B cell (primary cell): ENCODE measurements around the gene KARS1. TPM values are rescaled to one million over a fixed set of nuclear protein-coding genes. Genes with fewer than 3 reads are reported as not detected.
A peak's percentile ranks its signal among the peaks of the same experiment; 100 is the strongest.

Experiments used
- ATAC-seq: fragments of 200-7000 bp; cut with Tn5 transposase; one replicate; pipeline ENCODE4 v1.10.0; 2021; ENCODE audit warnings: low read depth, mild to moderate bottlenecking, moderate number of reproducible peaks, moderate library complexity
- CTCF ChIA-PET: fragments of 350-600 bp; sonication (Branson Sonifier 250); formaldehyde crosslinking; loops from one replicate; lab custom pipeline; 2021; ENCODE audit warnings: antibody characterized with exemption, inconsistent platforms; lab: Charles Lee
- POLR2A ChIA-PET: fragments of 350-600 bp; sonication (Branson Sonifier 250); formaldehyde crosslinking; loops from one replicate; lab custom pipeline; 2021; ENCODE audit warnings: antibody characterized with exemption; lab: Charles Lee
- DNase-seq: peaks from one replicate; pipeline ENCODE4 v3.0.0; 2013
- H2AFZ ChIP-seq: 2 replicates; pipeline ENCODE4 v1.6.1; 2012; ENCODE audit warnings: mild to moderate bottlenecking, low read depth, low read length; ENCODE audit not compliant: insufficient read depth, poor library complexity, severe bottlenecking
- H3K27ac ChIP-seq, 2 donors: 1 replicate in 1 of 2; 2 replicates in 1 of 2; pipeline ENCODE4 v1.5.1; 2012 to 2013; ENCODE audit warnings: low read length in 2 of 2, mild to moderate bottlenecking in 2 of 2, moderate library complexity in 1 of 2
- H3K27me3 ChIP-seq, 4 experiments: fragments of 200-600 bp in 1 of 4; sonication (generic) in 1 of 4; replicated peaks in 1 of 4; 1 replicate in 2 of 4; 2 replicates in 2 of 4; pipeline versions ENCODE4 v1.6.1 to v1.7.0; 2013 to 2016; ENCODE audit warnings: low read length in 3 of 4, mild to moderate bottlenecking in 2 of 4, mixed read lengths in 1 of 4, moderate library complexity in 1 of 4; ENCODE audit not compliant: insufficient read depth in 4 of 4, control insufficient read depth in 3 of 4; ENCODE audit errors: control extremely low read depth in 1 of 4
- H3K36me3 ChIP-seq, 2 experiments: replicated peaks in 1 of 2; 1 replicate in 1 of 2; 2 replicates in 1 of 2; pipeline versions ENCODE4 v1.6.1 to v1.7.1; 2013; ENCODE audit warnings: low read length in 1 of 2; ENCODE audit not compliant: insufficient read depth in 2 of 2, control insufficient read depth in 1 of 2; ENCODE audit errors: control extremely low read depth in 1 of 2, extremely low read depth in 1 of 2
- H3K4me1 ChIP-seq, 2 donors: fragments of 200-600 bp in 1 of 2; sonication (generic) in 1 of 2; 1 replicate in 1 of 2; 2 replicates in 1 of 2; pipeline versions ENCODE4 v1.5.1 to v1.6.1; 2013 to 2017; ENCODE audit warnings: low read length in 2 of 2; ENCODE audit not compliant: control insufficient read depth in 2 of 2, insufficient read depth in 2 of 2
- H3K4me2 ChIP-seq: replicated peaks from 2 replicates; pipeline ENCODE3; 2012; ENCODE audit warnings: mild to moderate bottlenecking, low read depth, low read length; ENCODE audit not compliant: poor library complexity, severe bottlenecking
- H3K4me3 ChIP-seq, 5 experiments: fragments of 200-600 bp in 1 of 5; sonication (generic) in 1 of 5; 1 replicate in 3 of 5; 2 replicates in 2 of 5; pipeline versions ENCODE4 v1.5.1 to v1.7.0; 2011 to 2016; ENCODE audit warnings: low read length in 4 of 5, mild to moderate bottlenecking in 4 of 5, low read depth in 2 of 5, control low read depth in 1 of 5, moderate library complexity in 1 of 5; ENCODE audit not compliant: insufficient read depth in 1 of 5; ENCODE audit errors: control extremely low read depth in 1 of 5, extremely low read depth in 1 of 5
- H3K79me2 ChIP-seq: fragments of 200-600 bp; sonication (generic); one replicate; pipeline ENCODE4 v1.6.0; 2016; ENCODE audit warnings: low read length; ENCODE audit not compliant: control insufficient read depth, insufficient read depth
- H3K9ac ChIP-seq: fragments of 200-600 bp; sonication (generic); 2 replicates; pipeline ENCODE4 v1.6.1; 2017; ENCODE audit warnings: mild to moderate bottlenecking, low read length, moderate library complexity
- H3K9me3 ChIP-seq, 3 donors: one replicate each; pipeline versions ENCODE4 v1.6.1 to v1.7.1; 2013; ENCODE audit warnings: low read length in 2 of 3; ENCODE audit not compliant: control insufficient read depth in 2 of 3, insufficient read depth in 1 of 3; ENCODE audit errors: control extremely low read depth in 1 of 3
- H4K20me1 ChIP-seq: 2 replicates; pipeline ENCODE4 v1.6.0; 2012; ENCODE audit warnings: mild to moderate bottlenecking, low read length; ENCODE audit not compliant: insufficient read depth, control insufficient read depth, poor library complexity, severe bottlenecking
- H3K27ac Mint-ChIP-seq: one replicate; pipeline ENCODE4 v1.8.0; 2021; ENCODE audit warnings: mixed read lengths
- H3K27me3 Mint-ChIP-seq: one replicate; pipeline ENCODE4 v1.8.0; 2021; ENCODE audit warnings: mixed read lengths
- H3K4me1 Mint-ChIP-seq: one replicate; pipeline ENCODE4 v1.8.0; 2021; ENCODE audit warnings: mixed read lengths
- H3K4me3 Mint-ChIP-seq: one replicate; pipeline ENCODE4 v1.8.0; 2021; ENCODE audit warnings: mixed read lengths
- H3K9me3 Mint-ChIP-seq: one replicate; pipeline ENCODE4 v1.8.0; 2022; ENCODE audit warnings: mixed read lengths; ENCODE audit not compliant: insufficient read depth
- EZH2 ChIP-seq: IDR thresholded peaks from 2 replicates; pipeline ENCODE4 v1.6.1; 2012; ENCODE audit warnings: borderline replicate concordance, low read depth, mild to moderate bottlenecking, moderate library complexity, low read length; ENCODE audit not compliant: insufficient read depth, poor library complexity, severe bottlenecking
- WGBS: methylation state at CpG from one replicate; pipeline ENCODE4 v1.1.5; 2013; ENCODE audit warnings: missing lambda C conversion rate; ENCODE audit not compliant: insufficient coverage; 5-methylcytosine and 5-hydroxymethylcytosine counted together
- intact Hi-C: fragments of 100-400 bp; cut with micrococcal nuclease; formaldehyde crosslinking; loops from one replicate; pipeline ENCODE4 v1.10.0; 2022
- polyA plus RNA-seq: library from polyadenylated mRNA; depleted of rRNA; stranded (reverse); fragments of >200 nt; gene quantifications from 2 replicates; pipeline ENCODE4 v1.2.3, GENCODE V29; 2012
- total RNA-seq, 2 donors: library from RNA; stranded (reverse); fragments of 120-200 nt in 1 of 2; gene quantifications; 1 replicate in 1 of 2; 2 replicates in 1 of 2; pipeline versions ENCODE4 v1.2.3 to v1.2.4, GENCODE V29; 2013 to 2022
- TF ChIP-seq, protein P1 (sequence below): fragments of 200-600 bp; IDR thresholded peaks from one replicate; pipeline ENCODE4 v1.8.0; 2022; ENCODE audit warnings: antibody characterized with exemption, mild to moderate bottlenecking

KARS1 gene
- total and polyA plus RNA-seq, 2 donors (not counting 1 experiment from before 2014, with no cell fraction given), result 70.7 to 114 TPM

DNA sequence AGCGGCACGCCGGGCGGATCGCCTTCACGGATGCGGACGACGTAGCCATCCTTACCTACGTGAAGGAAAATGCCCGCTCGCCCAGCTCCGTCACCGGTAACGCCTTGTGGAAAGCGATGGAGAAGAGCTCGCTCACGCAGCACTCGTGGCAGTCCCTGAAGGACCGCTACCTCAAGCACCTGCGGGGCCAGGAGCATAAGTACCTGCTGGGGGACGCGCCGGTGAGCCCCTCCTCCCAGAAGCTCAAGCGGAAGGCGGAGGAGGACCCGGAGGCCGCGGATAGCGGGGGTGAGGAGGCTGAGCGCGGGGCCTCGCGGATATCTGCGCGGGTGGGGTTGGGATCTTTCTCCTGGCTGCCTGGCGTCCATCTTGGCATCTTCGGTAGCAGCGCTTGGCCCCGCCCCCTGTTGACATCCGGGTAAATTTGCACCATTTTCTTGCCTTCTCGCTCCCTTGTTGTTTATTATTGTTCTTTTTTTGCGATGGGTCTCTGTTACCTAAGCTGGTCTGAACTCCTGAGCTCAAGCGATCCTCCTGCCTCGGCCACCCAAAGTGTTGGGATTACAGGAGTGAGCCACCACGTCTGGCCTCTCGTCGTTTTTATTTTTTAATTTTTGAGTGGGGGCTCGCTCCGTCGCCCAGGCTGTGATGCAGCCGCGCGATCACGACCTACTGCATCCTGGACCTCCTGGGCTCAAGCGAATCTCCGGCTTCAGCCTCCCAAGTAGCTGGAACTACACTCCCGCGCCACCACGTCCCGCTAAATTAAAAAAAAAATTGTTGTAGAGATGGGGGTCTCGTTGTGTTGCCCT, 1.0 kb upstream of the KARS1 start:
- DNase-seq (peak; percentile 90), ATAC-seq (peak; percentile 40)
- Histone ChIP-seq H3K27ac (peak overlapping the region; percentile 85 to 87), H3K4me2 (peak overlapping the region; percentile 85), H3K9ac (peak overlapping the region; percentile 93), H3K4me1 (peaks cover 57 to 61% of the 10 kb centered on the region in 2 donors), H3K36me3 (peaks cover 14 to 22% of the 10 kb centered on the region in 2 experiments), H3K79me2 (peaks cover 88% of the 10 kb centered on the region), H3K27me3 (no peaks in the 10 kb centered on the region), H3K4me3 (peak overlapping the region; percentile 73 to 96 (median 85)), H2AFZ (peak overlapping the region; percentile 88), H3K9me3 (no peaks in the 10 kb centered on the region), H4K20me1 (peaks cover 41% of the 10 kb centered on the region)
- H3K4me3 Mint-ChIP-seq, result peak overlapping the region; percentile 97
- peak overlapping the region; percentile 99 for H3K27ac Mint-ChIP-seq
- under 1% methylated on average over 54 of the region's 62 CpGs for WGBS
- no peak for TF ChIP-seq EZH2
- TF ChIP-seq, protein P1, sequence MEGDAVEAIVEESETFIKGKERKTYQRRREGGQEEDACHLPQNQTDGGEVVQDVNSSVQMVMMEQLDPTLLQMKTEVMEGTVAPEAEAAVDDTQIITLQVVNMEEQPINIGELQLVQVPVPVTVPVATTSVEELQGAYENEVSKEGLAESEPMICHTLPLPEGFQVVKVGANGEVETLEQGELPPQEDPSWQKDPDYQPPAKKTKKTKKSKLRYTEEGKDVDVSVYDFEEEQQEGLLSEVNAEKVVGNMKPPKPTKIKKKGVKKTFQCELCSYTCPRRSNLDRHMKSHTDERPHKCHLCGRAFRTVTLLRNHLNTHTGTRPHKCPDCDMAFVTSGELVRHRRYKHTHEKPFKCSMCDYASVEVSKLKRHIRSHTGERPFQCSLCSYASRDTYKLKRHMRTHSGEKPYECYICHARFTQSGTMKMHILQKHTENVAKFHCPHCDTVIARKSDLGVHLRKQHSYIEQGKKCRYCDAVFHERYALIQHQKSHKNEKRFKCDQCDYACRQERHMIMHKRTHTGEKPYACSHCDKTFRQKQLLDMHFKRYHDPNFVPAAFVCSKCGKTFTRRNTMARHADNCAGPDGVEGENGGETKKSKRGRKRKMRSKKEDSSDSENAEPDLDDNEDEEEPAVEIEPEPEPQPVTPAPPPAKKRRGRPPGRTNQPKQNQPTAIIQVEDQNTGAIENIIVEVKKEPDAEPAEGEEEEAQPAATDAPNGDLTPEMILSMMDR, result no peak
- ChIA-PET CTCF (interaction anchor here (0.8 to 5.5 kb wide), 12 partner anchors 12 to 449 kb away, joined by 3 to 60 read pairs (median 6); partner anchors contain the start of genes ADAT1 and TMEM170A), POLR2A (interaction anchor here (0.6 to 2.8 kb wide), 8 partner anchors 25 to 982 kb away, joined by 3 to 15 read pairs (median 6); partner anchors contain the start of genes ADAT1, CFDP1, GABARAPL2 and RFWD3)
- H3K9me3 Mint-ChIP-seq, result no peaks in the 10 kb centered on the region
- peaks cover 58% of the 10 kb centered on the region for H3K4me1 Mint-ChIP-seq
- H3K27me3 Mint-ChIP-seq, result no peaks in the 10 kb centered on the region
- intact Hi-C loops, result loop anchor here (1.0 to 5.0 kb wide), 5 partner anchors 92 to 981 kb away; partner anchors contain the start of genes RFWD3, TMEM231 and ZFP1
